Esophagus squamous epithelium (tissue), 4 donors: ENCODE results near the gene DNPEP.

ENCODE experiments used
- CTCF ChIP-seq, 6 experiments: fragments of 450-650 bp in 4 of 6; fragments of 200-600 bp in 2 of 6; sonication (generic) in 2 of 6; IDR thresholded peaks; one replicate each; pipeline ENCODE4 v1.5.1; 2016 to 2019; ENCODE audit warnings: antibody characterized with exemption in 6 of 6, mild to moderate bottlenecking in 4 of 6, moderate library complexity in 4 of 6
- POLR2A ChIP-seq, 4 donors: fragments of 450-650 bp; IDR thresholded peaks; one replicate each; pipeline ENCODE4 v1.6.1; 2017; ENCODE audit warnings: antibody characterized with exemption in 4 of 4, mild to moderate bottlenecking in 4 of 4, moderate library complexity in 3 of 4

GRCh38 chr2:219395609-219396008, 7.9 kb upstream of the DNPEP start:
- TF ChIP-seq POLR2A (IDR thresholded peaks at IDR 0.05) (no peak), CTCF (IDR thresholded peaks at IDR 0.05) (no peak)
